ENCODE data around the gene PDE6G.

Gene PDE6G

GRCh38 chr17:81656835-81657234 lies 493 bp upstream of the PDE6G start:
- DNase-seq, result no peak

- no peak for DNase-seq
Measured at GRCh38 chr17:81655378-81656117, 794 bp downstream of the PDE6G start.

- no peak for DNase-seq
Measured at GRCh38 chr17:81652906-81653771, 3.2 kb downstream of the PDE6G start.

- no peak for DNase-seq
Measured at GRCh38 chr17:81651692-81652091, 4.7 kb downstream of the PDE6G start.

- no peak for DNase-seq
Measured at GRCh38 chr17:81650951-81651350, 5.4 kb downstream of the PDE6G start.

GRCh38 chr17:81648707-81649085 lies 7.6 kb downstream of the PDE6G start:
- DNase-seq, result no peak

- no peak for DNase-seq
Measured at GRCh38 chr17:81648013-81648706, 8.2 kb downstream of the PDE6G start.

- no peak for DNase-seq
Measured at GRCh38 chr17:81647640-81648012, 8.7 kb downstream of the PDE6G start.

GRCh38 chr17:81646869-81647600 lies 9.3 kb downstream of the PDE6G start:
- no peak for DNase-seq

GRCh38 chr17:81644976-81645952 lies 11.1 kb downstream of the PDE6G start:
- DNase-seq, result no peak

- DNase-seq, result no peak
Measured at GRCh38 chr17:81644496-81644895, 11.8 kb downstream of the PDE6G start.

GRCh38 chr17:81641825-81642489 lies 14.4 kb downstream of the PDE6G start:
- DNase-seq, result no peak

GRCh38 chr17:81640011-81640410 lies 16.3 kb downstream of the PDE6G start:
- DNase-seq, result no peak

- DNase-seq, result no peak
Measured at GRCh38 chr17:81638683-81639082, 17.7 kb downstream of the PDE6G start.

- no peak for DNase-seq
Measured at GRCh38 chr17:81636505-81637288, 19.6 kb downstream of the PDE6G start, which contains the start of the genes NPLOC4 and TSPAN10. Gene NPLOC4 (minus strand): TSS chr17:81637112. CDS start chr17:81636930, 182 bp downstream. Gene TSPAN10 (plus strand): TSS chr17:81637196. CDS start chr17:81642413, 5,217 bp downstream.

GRCh38 chr17:81635973-81636504 lies 20.3 kb downstream of the PDE6G start:
- no peak for DNase-seq

GRCh38 chr17:81635431-81635830 lies 20.9 kb downstream of the PDE6G start:
- DNase-seq, result no peak

GRCh38 chr17:81631482-81631881 lies 24.9 kb downstream of the PDE6G start:
- no peak for DNase-seq

- no peak for DNase-seq
Measured at GRCh38 chr17:81630274-81630673, 26.1 kb downstream of the PDE6G start.

All from NCI-H1417 treated with DMSO at 0.1 percent for 48 hours (cell line).